Retinal pigment epithelial cell (primary cell): Measurements from ENCODE around the gene YJEFN3.

Source experiments
- DNase-seq: peaks from one replicate; pipeline ENCODE4 v3.0.0-alpha.2; 2010; ENCODE audit warnings: low read depth
- H3K4me3 ChIP-seq: 2 replicates; pipeline ENCODE4 v1.5.1; 2011; ENCODE audit warnings: mild to moderate bottlenecking, low read length, control low read depth, moderate library complexity
- CTCF ChIP-seq: conservative IDR thresholded peaks from 2 replicates; pipeline ENCODE4 v1.5.1; 2011; ENCODE audit warnings: low read depth, low read length, control low read depth, inconsistent platforms

YJEFN3 gene

GRCh38 chr19:19506592-19506991 lies 22.1 kb upstream of the YJEFN3 start:
- no peak for DNase-seq
- TF ChIP-seq CTCF = no peak
- H3K4me3 ChIP-seq = no peak overlapping the region

- DNase-seq = no peak
- no peak for TF ChIP-seq CTCF
- no peak overlapping the region for H3K4me3 ChIP-seq
Observed at GRCh38 chr19:19507354-19507753, 21.4 kb upstream of the YJEFN3 start.

GRCh38 chr19:19508217-19508616 lies 20.5 kb upstream of the YJEFN3 start:
- no peak for TF ChIP-seq CTCF
- H3K4me3 ChIP-seq = no peak overlapping the region
- no peak for DNase-seq

GRCh38 chr19:19510432-19510831 lies 18.3 kb upstream of the YJEFN3 start:
- TF ChIP-seq CTCF = no peak
- no peak for DNase-seq
- no peak overlapping the region for H3K4me3 ChIP-seq

- no peak overlapping the region for H3K4me3 ChIP-seq
- no peak for DNase-seq
- no peak for TF ChIP-seq CTCF
Observed at GRCh38 chr19:19513682-19514081, 15.0 kb upstream of the YJEFN3 start.

GRCh38 chr19:19514215-19514657 lies 14.5 kb upstream of the YJEFN3 start:
- H3K4me3 ChIP-seq = no peak overlapping the region

More at GRCh38 chr19:19514215-19514657, 14.5 kb upstream of the YJEFN3 start:
- no peak for DNase-seq
- no peak for TF ChIP-seq CTCF
